GM21447 (cell line): ENCODE data around the gene WDFY2.

ENCODE experiments used
- ATAC-seq: cut with Tn5 transposase; IDR thresholded peaks from one replicate; pipeline ENCODE4 v1.9.1; 2021; ENCODE audit not compliant: unreplicated experiment

The WDFY2 gene

GRCh38 chr13:51659276-51660127 lies 75.2 kb downstream of the WDFY2 start:
- ATAC-seq: no peak

GRCh38 chr13:51660813-51661212 lies 76.6 kb downstream of the WDFY2 start:
- no peak for ATAC-seq

- ATAC-seq: no peak
Observed at GRCh38 chr13:51663973-51664957, 80.0 kb downstream of the WDFY2 start.

- no peak for ATAC-seq
Observed at GRCh38 chr13:51665456-51665855, 81.2 kb downstream of the WDFY2 start.

GRCh38 chr13:51666374-51666773 lies 82.1 kb downstream of the WDFY2 start:
- no peak for ATAC-seq

- ATAC-seq: no peak
Observed at GRCh38 chr13:51666839-51667238, 82.6 kb downstream of the WDFY2 start.

GRCh38 chr13:51668580-51669195 lies 84.4 kb downstream of the WDFY2 start:
- ATAC-seq: no peak

- no peak for ATAC-seq
Observed at GRCh38 chr13:51673165-51673564, 88.9 kb downstream of the WDFY2 start.

- ATAC-seq: no peak
Observed at GRCh38 chr13:51674276-51674675, 90.0 kb downstream of the WDFY2 start.

GRCh38 chr13:51675385-51675784 lies 91.1 kb downstream of the WDFY2 start:
- ATAC-seq: no peak

- no peak for ATAC-seq
Observed at GRCh38 chr13:51675877-51676276, 91.6 kb downstream of the WDFY2 start.

- ATAC-seq: no peak
Observed at GRCh38 chr13:51676739-51677138, 92.5 kb downstream of the WDFY2 start.

- no peak for ATAC-seq
Observed at GRCh38 chr13:51678420-51678819, 94.2 kb downstream of the WDFY2 start.

- no peak for ATAC-seq
Observed at GRCh38 chr13:51679616-51680015, 95.4 kb downstream of the WDFY2 start.

- ATAC-seq: no peak
Observed at GRCh38 chr13:51681037-51681678, 96.9 kb downstream of the WDFY2 start.

- no peak for ATAC-seq
Observed at GRCh38 chr13:51682686-51683085, 98.4 kb downstream of the WDFY2 start.

GRCh38 chr13:51683597-51683996 lies 99.3 kb downstream of the WDFY2 start:
- no peak for ATAC-seq

GRCh38 chr13:51684076-51684475 lies 99.8 kb downstream of the WDFY2 start:
- no peak for ATAC-seq

GRCh38 chr13:51687947-51688714 lies 103.9 kb downstream of the WDFY2 start:
- ATAC-seq: no peak
